CD14-positive monocyte (primary cell): Measurements from ENCODE around the gene SPTBN1. TPM values are rescaled to one million over a fixed set of nuclear protein-coding genes. Genes with fewer than 3 reads are reported as not detected.

Experiments
- DNase-seq, 3 donors: peaks; one replicate each; pipeline ENCODE4 v3.0.0-alpha.2; 2011 to 2022
- H2AFZ ChIP-seq: 2 replicates; pipeline ENCODE4 v1.6.0; 2012; ENCODE audit warnings: mild to moderate bottlenecking, low read depth, low read length, inconsistent platforms; ENCODE audit not compliant: insufficient read depth, poor library complexity, severe bottlenecking
- H3K27ac ChIP-seq, 2 donors: 1 replicate in 1 of 2; 2 replicates in 1 of 2; pipeline ENCODE4 v1.5.1; 2012 to 2013; ENCODE audit warnings: low read length in 2 of 2, control low read depth in 1 of 2, inconsistent platforms in 1 of 2, low read depth in 1 of 2, mild to moderate bottlenecking in 1 of 2
- H3K27me3 ChIP-seq, 2 donors: one replicate each; pipeline versions ENCODE4 v1.6.0 to v1.6.1; 2011 to 2013; ENCODE audit warnings: low read length in 2 of 2; ENCODE audit not compliant: control insufficient read depth in 2 of 2, insufficient read depth in 2 of 2
- H3K36me3 ChIP-seq, 2 donors: replicated peaks in 1 of 2; 1 replicate in 1 of 2; 2 replicates in 1 of 2; pipeline versions ENCODE4 v1.5.1 to v1.6.1; 2012 to 2013; ENCODE audit warnings: low read length in 2 of 2, control low read depth in 1 of 2, inconsistent platforms in 1 of 2, mild to moderate bottlenecking in 1 of 2; ENCODE audit not compliant: insufficient read depth in 2 of 2, control insufficient read depth in 1 of 2
- H3K4me1 ChIP-seq, 2 donors: 1 replicate in 1 of 2; 2 replicates in 1 of 2; pipeline versions ENCODE4 v1.5.1 to v1.6.1; 2012 to 2013; ENCODE audit warnings: low read length in 2 of 2, control low read depth in 1 of 2, inconsistent platforms in 1 of 2, mild to moderate bottlenecking in 1 of 2, moderate library complexity in 1 of 2; ENCODE audit not compliant: insufficient read depth in 2 of 2, control insufficient read depth in 1 of 2
- H3K4me2 ChIP-seq: replicated peaks from 2 replicates; pipeline ENCODE3; 2012; ENCODE audit warnings: low read length, moderate library complexity, mild to moderate bottlenecking; ENCODE audit not compliant: poor library complexity, severe bottlenecking; ENCODE audit errors: extremely low read depth
- H3K4me3 ChIP-seq, 3 experiments: fragments of 200-600 bp in 1 of 3; sonication (generic) in 1 of 3; replicated peaks in 1 of 3; 1 replicate in 2 of 3; 2 replicates in 1 of 3; pipeline ENCODE4 v1.5.1; 2011 to 2013; ENCODE audit warnings: low read length in 3 of 3, mild to moderate bottlenecking in 3 of 3, control low read depth in 2 of 3, low read depth in 2 of 3, inconsistent platforms in 1 of 3, moderate library complexity in 1 of 3
- H3K79me2 ChIP-seq: 2 replicates; pipeline ENCODE4 v1.6.0; 2012; ENCODE audit warnings: mild to moderate bottlenecking, control low read depth, inconsistent platforms, low read length, moderate library complexity; ENCODE audit not compliant: insufficient read depth
- H3K9ac ChIP-seq: 2 replicates; pipeline ENCODE4 v1.6.0; 2017; ENCODE audit warnings: low read length, mild to moderate bottlenecking; ENCODE audit not compliant: insufficient read depth, poor library complexity, severe bottlenecking
- H3K9me3 ChIP-seq, 2 donors: replicated peaks in 1 of 2; 1 replicate in 1 of 2; 2 replicates in 1 of 2; pipeline versions ENCODE4 v1.5.1 to v1.6.1; 2012 to 2013; ENCODE audit warnings: low read length in 2 of 2, control low read depth in 1 of 2; ENCODE audit not compliant: control insufficient read depth in 1 of 2, insufficient read depth in 1 of 2
- H4K20me1 ChIP-seq: 2 replicates; pipeline ENCODE4 v1.6.0; 2012; ENCODE audit warnings: mild to moderate bottlenecking, low read length, control low read depth, moderate library complexity; ENCODE audit not compliant: insufficient read depth
- H3K27ac Mint-ChIP-seq, 7 donors: one replicate each; pipeline ENCODE4 v1.8.0; 2020; ENCODE audit warnings: mild to moderate bottlenecking in 7 of 7, mixed read lengths in 7 of 7, moderate library complexity in 6 of 7, inconsistent platforms in 2 of 7
- H3K27me3 Mint-ChIP-seq, 3 donors: one replicate each; pipeline ENCODE4 v1.8.0; 2021 to 2022; ENCODE audit warnings: low read depth in 3 of 3, mild to moderate bottlenecking in 3 of 3, mixed read lengths in 3 of 3, moderate library complexity in 3 of 3, inconsistent platforms in 1 of 3
- H3K36me3 Mint-ChIP-seq, 2 donors: one replicate each; pipeline ENCODE4 v1.8.0; 2020; ENCODE audit warnings: mixed read lengths in 2 of 2, inconsistent platforms in 1 of 2, mild to moderate bottlenecking in 1 of 2
- H3K4me1 Mint-ChIP-seq: one replicate; pipeline ENCODE4 v1.8.0; 2020; ENCODE audit warnings: mild to moderate bottlenecking, mixed read lengths
- H3K4me3 Mint-ChIP-seq, 2 donors: one replicate each; pipeline ENCODE4 v1.8.0; 2020; ENCODE audit warnings: mild to moderate bottlenecking in 2 of 2, mixed read lengths in 2 of 2, moderate library complexity in 1 of 2
- H3K9me3 Mint-ChIP-seq, 7 donors: one replicate each; pipeline ENCODE4 v1.8.0; 2020 to 2022; ENCODE audit warnings: mixed read lengths in 7 of 7, mild to moderate bottlenecking in 6 of 7, moderate library complexity in 6 of 7, inconsistent platforms in 2 of 7
- WGBS: methylation state at CpG from one replicate; pipeline ENCODE4 v1.1.5; 2013; ENCODE audit warnings: missing lambda C conversion rate; ENCODE audit not compliant: insufficient coverage; 5-methylcytosine and 5-hydroxymethylcytosine counted together
- intact Hi-C, 2 donors: fragments of 100-400 bp; cut with micrococcal nuclease; formaldehyde crosslinking; loops; one replicate each; pipeline versions ENCODE4 v1.15.0 to v1.15.1; 2023
- polyA plus RNA-seq, 3 donors: library from polyadenylated mRNA; depleted of rRNA in 1 of 3; unstranded in 2 of 3; stranded (reverse) in 1 of 3; fragments of 300-500 nt in 2 of 3; fragments of >200 nt in 1 of 3; fragmentation: Illumina TruSeq in 2 of 3; gene quantifications; 1 replicate in 2 of 3; 2 replicates in 1 of 3; pipeline ENCODE4 v1.2.3, GENCODE V29; 2012 to 2021
- TF ChIP-seq, protein P1 (sequence below): fragments of 200-600 bp; IDR thresholded peaks from one replicate; pipeline ENCODE4 v1.8.0; 2022; ENCODE audit warnings: antibody characterized with exemption, mild to moderate bottlenecking

SPTBN1 gene
- polyA plus RNA-seq, 3 donors: 0.79 to 2.8 (median 1.7) TPM

DNA sequence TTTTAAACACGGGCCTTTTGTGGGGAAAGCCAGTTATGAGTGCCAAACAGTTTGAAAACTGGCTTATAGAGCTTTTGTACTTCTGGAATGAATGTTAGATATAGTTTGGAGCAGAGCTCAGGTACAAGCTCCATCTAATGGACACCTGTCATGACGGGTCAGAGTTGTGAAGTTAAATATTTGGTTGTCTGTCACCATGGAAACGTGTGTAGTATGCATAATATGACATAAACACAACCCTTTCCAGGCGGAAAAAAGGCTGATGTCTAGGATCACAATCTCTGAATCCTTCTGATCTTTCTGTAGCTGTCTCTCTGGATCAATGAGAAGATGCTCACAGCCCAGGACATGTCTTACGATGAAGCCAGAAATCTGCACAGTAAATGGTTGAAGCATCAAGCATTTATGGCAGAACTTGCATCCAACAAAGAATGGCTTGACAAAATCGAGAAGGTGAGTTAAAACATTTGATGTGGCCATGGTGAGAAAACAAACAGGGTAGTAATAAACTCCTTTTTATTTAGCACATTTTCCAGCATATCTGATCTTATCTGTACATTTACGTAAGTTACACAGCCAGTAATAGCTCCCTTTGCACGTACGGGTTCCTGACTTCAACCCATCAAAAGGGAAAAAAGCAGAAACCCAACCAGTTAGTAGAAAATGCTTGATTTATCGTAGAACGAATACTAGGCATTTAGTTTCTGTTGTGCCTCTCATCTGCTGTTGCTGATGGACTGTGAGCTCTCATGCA lies 186.7 kb downstream of the SPTBN1 start:
- 96% methylated on average over 4 of the region's 11 CpGs for WGBS

GRCh38 chr2:54644236-54644635 lies 188.1 kb downstream of the SPTBN1 start:
- Mint-ChIP-seq H3K27me3 (no peaks in the 10 kb centered on the region), H3K4me3 (no peak overlapping the region), H3K4me1 (no peaks in the 10 kb centered on the region), H3K27ac (no peak overlapping the region), H3K36me3 (peaks cover 85 to 97% of the 10 kb centered on the region in 2 donors), H3K9me3 (no peaks in the 10 kb centered on the region)
- no peaks in the 10 kb centered on the region for H3K4me1 ChIP-seq
- H4K20me1 ChIP-seq: no peaks in the 10 kb centered on the region
- intact Hi-C loops: no loop called here
- no peaks in the 10 kb centered on the region for H3K27me3 ChIP-seq
- no peak overlapping the region for H3K4me3 ChIP-seq
- DNase-seq: no peak
- TF ChIP-seq, protein P1, sequence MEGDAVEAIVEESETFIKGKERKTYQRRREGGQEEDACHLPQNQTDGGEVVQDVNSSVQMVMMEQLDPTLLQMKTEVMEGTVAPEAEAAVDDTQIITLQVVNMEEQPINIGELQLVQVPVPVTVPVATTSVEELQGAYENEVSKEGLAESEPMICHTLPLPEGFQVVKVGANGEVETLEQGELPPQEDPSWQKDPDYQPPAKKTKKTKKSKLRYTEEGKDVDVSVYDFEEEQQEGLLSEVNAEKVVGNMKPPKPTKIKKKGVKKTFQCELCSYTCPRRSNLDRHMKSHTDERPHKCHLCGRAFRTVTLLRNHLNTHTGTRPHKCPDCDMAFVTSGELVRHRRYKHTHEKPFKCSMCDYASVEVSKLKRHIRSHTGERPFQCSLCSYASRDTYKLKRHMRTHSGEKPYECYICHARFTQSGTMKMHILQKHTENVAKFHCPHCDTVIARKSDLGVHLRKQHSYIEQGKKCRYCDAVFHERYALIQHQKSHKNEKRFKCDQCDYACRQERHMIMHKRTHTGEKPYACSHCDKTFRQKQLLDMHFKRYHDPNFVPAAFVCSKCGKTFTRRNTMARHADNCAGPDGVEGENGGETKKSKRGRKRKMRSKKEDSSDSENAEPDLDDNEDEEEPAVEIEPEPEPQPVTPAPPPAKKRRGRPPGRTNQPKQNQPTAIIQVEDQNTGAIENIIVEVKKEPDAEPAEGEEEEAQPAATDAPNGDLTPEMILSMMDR: no peak
- H3K79me2 ChIP-seq: no peaks in the 10 kb centered on the region
- no peak overlapping the region for H3K4me2 ChIP-seq
- 100% methylated on average over 3 of the region's 4 CpGs for WGBS
- H3K9me3 ChIP-seq: no peaks in the 10 kb centered on the region
- H3K9ac ChIP-seq: no peak overlapping the region
- H3K27ac ChIP-seq: no peak overlapping the region
- peaks cover 63 to 87% of the 10 kb centered on the region in 2 donors for H3K36me3 ChIP-seq
- H2AFZ ChIP-seq: no peak overlapping the region

More for the DNA sequence above, 186.7 kb downstream of the SPTBN1 start:
- Mint-ChIP-seq H3K9me3 (no peaks in the 10 kb centered on the region), H3K4me1 (peaks cover 8% of the 10 kb centered on the region), H3K27me3 (no peaks in the 10 kb centered on the region), H3K4me3 (no peak overlapping the region), H3K27ac (no peak overlapping the region), H3K36me3 (peaks cover 76 to 93% of the 10 kb centered on the region in 2 donors)
- Histone ChIP-seq H3K36me3 (peaks cover 52 to 83% of the 10 kb centered on the region in 2 donors), H3K79me2 (no peaks in the 10 kb centered on the region), H3K27ac (no peak overlapping the region), H4K20me1 (no peaks in the 10 kb centered on the region), H3K9ac (no peak overlapping the region), H3K4me3 (no peak overlapping the region), H2AFZ (no peak overlapping the region), H3K4me1 (peaks cover 5 to 9% of the 10 kb centered on the region in 2 donors), H3K9me3 (no peaks in the 10 kb centered on the region), H3K4me2 (no peak overlapping the region), H3K27me3 (no peaks in the 10 kb centered on the region)
- intact Hi-C loops: no loop called here
- TF ChIP-seq, protein P1: no peak
- no peak for DNase-seq
